H1 (cell line): Measurements from ENCODE around the gene MFN1. TPM values are rescaled to one million over a fixed set of nuclear protein-coding genes. Genes with fewer than 3 reads are reported as not detected.
A peak's percentile ranks its signal among the peaks of the same experiment; 100 is the strongest.

Experiments
- CTCF ChIA-PET: fragments of 300-600 bp; sonication (Branson Sonifier 250); formaldehyde crosslinking; loops from one replicate; lab custom pipeline; 2021; ENCODE audit not compliant: partially characterized antibody; lab: Charles Lee
- POLR2A ChIA-PET: fragments of 300-600 bp; sonication (Branson Sonifier 250); formaldehyde crosslinking; loops from one replicate; lab custom pipeline; 2021; ENCODE audit warnings: inconsistent platforms; ENCODE audit not compliant: partially characterized antibody; lab: Charles Lee
- DNase-seq, 2 experiments: peaks; one replicate each; pipeline versions ENCODE4 v3.0.0 to v3.0.0-alpha.2; 2010 to 2022; ENCODE audit warnings: low spot score in 2 of 2, low read depth in 1 of 2, mixed read lengths in 1 of 2
- FAIRE-seq: peaks from 2 replicates; lab custom pipeline; 2011; peaks lifted over from hg19 to GRCh38; lab: Jason Lieb, UNC
- H2AFZ ChIP-seq: 2 replicates; pipeline ENCODE4 v1.8.1; 2012; ENCODE audit warnings: low read length, inconsistent platforms
- H2AK5ac ChIP-seq: 2 replicates; pipeline ENCODE4 v1.6.1; 2013; ENCODE audit warnings: low read depth, low read length
- H2BK120ac ChIP-seq: replicated peaks from 2 replicates; pipeline ENCODE3; 2013; ENCODE audit warnings: low read depth, low read length, inconsistent platforms
- H2BK12ac ChIP-seq: 2 replicates; pipeline ENCODE4 v1.6.1; 2013; ENCODE audit warnings: low read depth, low read length
- H2BK15ac ChIP-seq: 2 replicates; pipeline ENCODE4 v1.6.1; 2013; ENCODE audit warnings: low read length
- H2BK20ac ChIP-seq: 2 replicates; pipeline ENCODE4 v1.6.1; 2013; ENCODE audit warnings: low read length
- H2BK5ac ChIP-seq: 2 replicates; pipeline ENCODE4 v1.6.1; 2013; ENCODE audit warnings: low read depth, low read length
- H3K14ac ChIP-seq: 2 replicates; pipeline ENCODE4 v1.6.1; 2013; ENCODE audit warnings: inconsistent platforms; ENCODE audit not compliant: insufficient read length
- H3K18ac ChIP-seq: 2 replicates; pipeline ENCODE4 v1.6.1; 2013; ENCODE audit warnings: low read length; ENCODE audit errors: extremely low read depth
- H3K23ac ChIP-seq: 2 replicates; pipeline ENCODE4 v1.6.1; 2013; ENCODE audit warnings: inconsistent platforms; ENCODE audit not compliant: insufficient read length
- H3K23me2 ChIP-seq: 2 replicates; pipeline ENCODE4 v1.6.1; 2013; ENCODE audit warnings: low read depth, low read length
- H3K27ac ChIP-seq: 2 replicates; pipeline ENCODE4 v1.6.1; 2011; ENCODE audit warnings: low read depth, low read length, inconsistent platforms
- H3K27me3 ChIP-seq, 4 experiments: replicated peaks in 1 of 4; 1 replicate in 1 of 4; 2 replicates in 3 of 4; pipeline versions ENCODE4 v1.6.1 to v1.8.1; 2011 to 2013; ENCODE audit warnings: low read length in 3 of 4, mild to moderate bottlenecking in 3 of 4, inconsistent platforms in 2 of 4, mixed read lengths in 2 of 4, moderate library complexity in 1 of 4; ENCODE audit not compliant: control insufficient read depth in 3 of 4, insufficient read depth in 3 of 4; ENCODE audit errors: extremely low read depth in 1 of 4
- H3K36me3 ChIP-seq, 4 experiments: 2 replicates each; pipeline versions ENCODE4 v1.6.1 to v1.8.1; 2011 to 2013; ENCODE audit warnings: mild to moderate bottlenecking in 4 of 4, low read length in 3 of 4, moderate library complexity in 2 of 4, control low read depth in 1 of 4, inconsistent platforms in 1 of 4; ENCODE audit not compliant: insufficient read depth in 4 of 4, control insufficient read depth in 2 of 4
- H3K4ac ChIP-seq: replicated peaks from 2 replicates; pipeline ENCODE3; 2013; ENCODE audit warnings: low read length, low read depth, mixed read lengths, inconsistent platforms; ENCODE audit not compliant: insufficient read length
- H3K4me1 ChIP-seq, 4 experiments: replicated peaks in 1 of 4; 1 replicate in 1 of 4; 2 replicates in 3 of 4; pipeline versions ENCODE4 v1.6.1 to v1.8.1; 2011 to 2013; ENCODE audit warnings: low read length in 3 of 4, inconsistent platforms in 2 of 4, mixed read lengths in 1 of 4; ENCODE audit not compliant: insufficient read depth in 4 of 4, control insufficient read depth in 3 of 4
- H3K4me2 ChIP-seq, 2 experiments: 2 replicates each; pipeline versions ENCODE4 v1.6.1 to v1.8.1; 2011 to 2013; ENCODE audit warnings: low read depth in 2 of 2, low read length in 2 of 2, control low read depth in 1 of 2, inconsistent platforms in 1 of 2, mild to moderate bottlenecking in 1 of 2; ENCODE audit not compliant: insufficient read depth in 1 of 2
- H3K4me3 ChIP-seq, 4 experiments: fragments of 200-600, 300-600 bp in 1 of 4; sonication (generic), shearing (Covaris generic), sonication (Bioruptor Twin) in 1 of 4; 2 replicates each; pipeline versions ENCODE4 v1.5.1 to v1.8.1; 2011 to 2016; ENCODE audit warnings: low read length in 4 of 4, low read depth in 3 of 4, control low read depth in 2 of 4, inconsistent platforms in 2 of 4, mild to moderate bottlenecking in 2 of 4, mixed read lengths in 1 of 4, moderate library complexity in 1 of 4; ENCODE audit not compliant: insufficient read depth in 2 of 4; ENCODE audit errors: extremely low read depth in 1 of 4
- H3K56ac ChIP-seq: replicated peaks from 2 replicates; pipeline ENCODE3; 2013; ENCODE audit warnings: low read depth, mild to moderate bottlenecking, mixed read lengths, low read length, inconsistent platforms; ENCODE audit not compliant: insufficient read length
- H3K79me1 ChIP-seq: 2 replicates; pipeline ENCODE4 v1.6.1; 2013; ENCODE audit warnings: low read depth, low read length, control low read depth
- H3K79me2 ChIP-seq, 2 experiments: 2 replicates each; pipeline versions ENCODE4 v1.6.1 to v1.8.1; 2012 to 2013; ENCODE audit warnings: low read length in 2 of 2, mild to moderate bottlenecking in 2 of 2, inconsistent platforms in 1 of 2; ENCODE audit not compliant: insufficient read depth in 2 of 2, control insufficient read depth in 1 of 2
- H3K9ac ChIP-seq, 4 experiments: replicated peaks in 1 of 4; 1 replicate in 1 of 4; 2 replicates in 3 of 4; pipeline versions ENCODE4 v1.6.1 to v1.8.1; 2011 to 2013; ENCODE audit warnings: low read depth in 3 of 4, low read length in 3 of 4, control low read depth in 2 of 4, mild to moderate bottlenecking in 2 of 4, moderate library complexity in 2 of 4, inconsistent platforms in 1 of 4; ENCODE audit errors: extremely low read depth in 1 of 4
- H3K9me3 ChIP-seq, 2 experiments: 2 replicates each; pipeline versions ENCODE4 v1.6.1 to v1.8.1; 2012 to 2013; ENCODE audit warnings: mild to moderate bottlenecking in 2 of 2, moderate library complexity in 2 of 2, control low read depth in 1 of 2, inconsistent platforms in 1 of 2, low read depth in 1 of 2, low read length in 1 of 2, mixed read lengths in 1 of 2; ENCODE audit not compliant: insufficient read depth in 2 of 2
- H4K20me1 ChIP-seq, 2 experiments: replicated peaks in 1 of 2; 2 replicates each; pipeline versions ENCODE3 to v1.8.1; 2011 to 2013; ENCODE audit warnings: inconsistent platforms in 2 of 2, low read length in 2 of 2, mild to moderate bottlenecking in 1 of 2; ENCODE audit not compliant: insufficient read depth in 2 of 2, control insufficient read depth in 1 of 2
- H4K5ac ChIP-seq: 2 replicates; pipeline ENCODE4 v1.6.1; 2013; ENCODE audit warnings: low read length, low read depth, mixed read lengths, inconsistent platforms; ENCODE audit not compliant: insufficient read length
- H4K8ac ChIP-seq: 2 replicates; pipeline ENCODE4 v1.8.0; 2013; ENCODE audit warnings: mild to moderate bottlenecking, moderate library complexity, low read length, inconsistent platforms; ENCODE audit not compliant: insufficient read depth; ENCODE audit errors: extremely low read depth
- H4K91ac ChIP-seq: replicated peaks from 2 replicates; pipeline ENCODE3; 2013; ENCODE audit warnings: low read length, mixed read lengths, inconsistent platforms; ENCODE audit not compliant: insufficient read length
- KDM1A ChIP-seq: fragments of 200-600, 300-600 bp; sonication (generic); IDR thresholded peaks from 2 replicates; pipeline ENCODE4 v1.7.1; 2016; ENCODE audit warnings: mild to moderate bottlenecking, low read length, borderline replicate concordance
- NRF1 ChIP-seq: IDR thresholded peaks from 2 replicates; pipeline ENCODE4 v1.6.1; 2011; ENCODE audit warnings: mild to moderate bottlenecking, low read depth, low read length, improper control_type of control experiment
- SIN3A ChIP-seq, 2 experiments: IDR thresholded peaks in 1 of 2; conservative IDR thresholded peaks in 1 of 2; 2 replicates each; pipeline ENCODE4 v1.6.1; 2011 to 2012; ENCODE audit warnings: low read length in 2 of 2, improper control_type of control experiment in 1 of 2, low read depth in 1 of 2, mild to moderate bottlenecking in 1 of 2
- WGBS, 2 experiments: shearing (Covaris generic) in 1 of 2; methylation state at CpG; one replicate each; pipeline versions ENCODE4 v1.1.6 to v1.1.7; 2013 to 2015; ENCODE audit warnings: low lambda C conversion rate in 2 of 2, mixed read lengths in 2 of 2, inconsistent platforms in 1 of 2, low coverage in 1 of 2, missing lambda C conversion rate in 1 of 2; ENCODE audit not compliant: insufficient replicate concordance in 2 of 2, insufficient coverage in 1 of 2, insufficient read length in 1 of 2; ENCODE audit errors: extremely low coverage in 1 of 2, missing lambda C conversion rate in 1 of 2; 5-methylcytosine and 5-hydroxymethylcytosine counted together
- polyA plus RNA-seq, 7 experiments: library from polyadenylated mRNA; depleted of rRNA in 3 of 7; stranded (reverse) in 5 of 7; unstranded in 2 of 7; fragments of >200 nt in 5 of 7; fragments of 200-250 nt in 2 of 7; gene quantifications; 1 replicate in 5 of 7; 2 replicates in 1 of 7; 4 replicates in 1 of 7; pipeline versions ENCODE4 v1.2.1 to v1.2.3, GENCODE V29; 2011 to 2013; ENCODE audit warnings: missing spikeins in 2 of 7, mixed read lengths in 2 of 7
- total RNA-seq: library from RNA; stranded (reverse); fragmentation: NEBNext Ultra II Directional; extraction: Animal tissue kit (Norgen Biotek cat#: 25700); gene quantifications from 2 replicates; pipeline ENCODE4 v1.2.1, GENCODE V29; 2021

MFN1 gene
- total and polyA plus RNA-seq, 2 of the 8 experiments (the other 6 are each of a cell fraction or from before 2014, with no cell fraction given): 9.1 to 35.6 TPM

- POLR2A ChIA-PET: no interaction called here
- Histone ChIP-seq H3K4ac (no peak overlapping the region), H3K79me2 (no peaks in the 10 kb centered on the region), H4K91ac (no peak overlapping the region), H3K4me1 (no peaks in the 10 kb centered on the region), H3K23ac (no peak overlapping the region), H4K5ac (no peak overlapping the region), H3K36me3 (no peaks in the 10 kb centered on the region), H3K9me3 (no peaks in the 10 kb centered on the region), H3K27ac (no peak overlapping the region), H2BK5ac (no peak overlapping the region), H3K9ac (no peak overlapping the region), H3K23me2 (no peaks in the 10 kb centered on the region), H2AFZ (no peak overlapping the region), H2BK120ac (no peak overlapping the region), H2AK5ac (no peak overlapping the region), H4K20me1 (no peaks in the 10 kb centered on the region), H3K4me3 (no peak overlapping the region), H3K56ac (no peak overlapping the region), H2BK20ac (no peak overlapping the region), H3K27me3 (no peaks in the 10 kb centered on the region), H3K18ac (no peak overlapping the region), H2BK12ac (no peak overlapping the region), H3K4me2 (no peak overlapping the region), H3K79me1 (no peaks in the 10 kb centered on the region), H3K14ac (no peak overlapping the region), H4K8ac (no peak overlapping the region), H2BK15ac (no peak overlapping the region)
- TF ChIP-seq SIN3A (conservative IDR thresholded peaks at IDR 0.05 in 1 of 2, IDR thresholded peaks at IDR 0.05 in 1 of 2; ENCODE audit: low read depth in 1 of 2, low read length in 2 of 2) (no peak), NRF1 (no peak), KDM1A (0 out of 2 replicates have a peak, but pooled peaks have one; percentile 48)
- 82% methylated on average over 2 of the region's 2 CpGs; no CpG with 5 or more reads in 1 of the 2 experiments for WGBS, 2 experiments
- DNase-seq (no peak), FAIRE-seq (no peak)
- CTCF ChIA-PET: interaction anchor here (1.3 kb wide), 1 partner anchor 16 kb away, joined by 4 read pairs; no protein-coding TSS in a partner anchor
Observed at GRCh38 chr3:179299316-179299715, 48.2 kb upstream of the MFN1 start.
